ENCODE measurements around the gene EDIL3.

DNA sequence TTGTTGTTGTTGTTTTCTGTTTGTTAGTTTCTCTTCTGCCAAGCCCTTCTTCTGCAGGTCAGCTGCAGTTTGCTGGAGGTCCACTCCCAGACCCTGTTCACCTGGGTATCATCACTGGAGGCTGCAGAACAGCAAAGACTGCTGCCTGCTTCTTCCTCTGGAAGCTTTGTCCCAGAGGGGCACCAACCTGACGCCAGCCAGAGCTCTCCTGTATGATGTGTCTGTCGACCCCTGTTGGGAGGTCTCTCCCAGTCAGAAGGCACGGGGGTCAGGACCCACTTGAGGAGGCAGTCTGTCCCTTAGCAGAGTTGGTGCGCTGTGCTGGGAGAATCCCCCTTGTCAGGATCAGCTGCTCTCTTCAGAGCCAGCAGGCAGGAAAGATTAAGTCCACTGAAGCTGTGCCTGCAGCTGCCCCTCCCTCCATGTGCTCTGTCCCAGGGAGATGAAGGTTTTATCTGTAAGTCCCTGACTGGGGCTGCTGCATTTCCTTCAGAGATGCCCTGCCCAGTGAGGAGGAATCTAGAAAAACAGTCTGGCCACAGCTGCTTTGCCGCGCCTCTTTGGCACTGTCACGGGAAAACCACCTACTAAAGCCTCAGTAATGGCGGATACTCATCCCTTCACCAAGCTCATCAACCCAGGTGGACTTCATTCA, 299.2 kb downstream of the EDIL3 start:
- no peak for TF ChIP-seq CTCF (IDR thresholded peaks at IDR 0.05)
- TF ChIP-seq POLR2AphosphoS5 (IDR thresholded peaks at IDR 0.05) = no peak

Measured in gastroesophageal sphincter (tissue), 3 donors.